ENCODE data around the gene NCKAP5.

NCKAP5 gene

GRCh38 chr2:133326652-133327397, 241.4 kb downstream of the NCKAP5 start:
- in situ Hi-C loops (cut with HindIII; ENCODE audit: low sequenced_read_pairs) = no loop called here
- no peak overlapping the region for H3K4me3 ChIP-seq (ENCODE audit: low read depth, low read length)
- DNase-seq (ENCODE audit: low read depth) = no peak
- no peak for TF ChIP-seq CTCF (IDR thresholded peaks at IDR 0.05; ENCODE audit: low read depth, low read length, missing control alignments)

GRCh38 chr2:133324150-133324561, 244.1 kb downstream of the NCKAP5 start:
- H3K4me3 ChIP-seq (ENCODE audit: low read depth, low read length) = no peak overlapping the region
- in situ Hi-C loops (cut with HindIII; ENCODE audit: low sequenced_read_pairs) = loop anchor here (5.0 kb wide), 1 partner anchor 68 kb away; no protein-coding TSS in a partner anchor
- no peak for TF ChIP-seq CTCF (IDR thresholded peaks at IDR 0.05; ENCODE audit: low read depth, low read length, missing control alignments)
- peak; percentile 20 for DNase-seq (ENCODE audit: low read depth)

GRCh38 chr2:133322909-133323308, 245.4 kb downstream of the NCKAP5 start:
- H3K4me3 ChIP-seq (ENCODE audit: low read depth, low read length) = no peak overlapping the region
- DNase-seq (ENCODE audit: low read depth) = no peak
- TF ChIP-seq CTCF (IDR thresholded peaks at IDR 0.05; ENCODE audit: low read depth, low read length, missing control alignments) = no peak
- in situ Hi-C loops (cut with HindIII; ENCODE audit: low sequenced_read_pairs) = loop anchor here (5.0 kb wide), 1 partner anchor 69 kb away; no protein-coding TSS in a partner anchor

GRCh38 chr2:133317178-133317577, 251.1 kb downstream of the NCKAP5 start:
- in situ Hi-C loops (cut with HindIII; ENCODE audit: low sequenced_read_pairs) = no loop called here
- no peak overlapping the region for H3K4me3 ChIP-seq (ENCODE audit: low read depth, low read length)
- DNase-seq (ENCODE audit: low read depth) = no peak
- no peak for TF ChIP-seq CTCF (IDR thresholded peaks at IDR 0.05; ENCODE audit: low read depth, low read length, missing control alignments)

DNA sequence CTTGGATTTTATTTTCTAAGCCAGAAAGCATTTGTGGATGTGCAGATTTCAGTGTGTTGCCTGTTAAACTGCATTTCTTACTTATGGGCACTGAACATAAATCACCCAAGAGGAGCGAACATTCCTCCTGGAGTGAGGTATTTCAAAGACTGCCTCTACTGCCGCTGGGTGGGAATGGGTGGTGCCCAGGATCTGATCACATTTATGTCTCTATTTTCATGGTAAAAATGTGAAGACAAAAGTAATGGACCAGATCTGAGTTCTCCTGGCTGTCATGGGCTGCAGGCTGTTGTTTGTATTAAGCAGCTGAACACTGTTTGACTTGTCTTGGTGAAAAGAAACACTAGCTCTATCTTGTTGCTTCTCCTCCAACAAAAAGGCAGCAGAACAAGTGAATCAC, 251.7 kb downstream of the NCKAP5 start:
- DNase-seq (ENCODE audit: low read depth) = no peak
- no peak for TF ChIP-seq CTCF (IDR thresholded peaks at IDR 0.05; ENCODE audit: low read depth, low read length, missing control alignments)
- in situ Hi-C loops (cut with HindIII; ENCODE audit: low sequenced_read_pairs) = no loop called here
- H3K4me3 ChIP-seq (ENCODE audit: low read depth, low read length) = no peak overlapping the region

DNA sequence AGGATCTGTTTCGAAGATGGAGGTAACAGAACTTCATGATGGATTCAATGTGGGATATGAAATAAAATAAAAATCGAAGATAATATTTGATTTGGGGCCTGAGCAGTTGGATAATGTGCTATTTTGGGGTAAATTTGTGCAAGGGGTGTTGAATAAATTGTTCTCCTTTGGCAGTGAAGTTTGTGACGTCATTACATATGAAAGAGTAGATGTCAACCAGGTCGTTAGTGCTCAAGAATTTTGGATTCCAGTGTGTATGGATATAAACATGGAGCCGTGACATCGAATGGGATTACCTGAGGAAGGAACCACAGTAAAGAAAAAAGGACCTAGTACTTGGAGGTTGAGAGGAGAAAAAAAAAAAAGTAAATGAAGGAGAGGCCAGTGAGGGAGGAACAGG, 253.0 kb downstream of the NCKAP5 start:
- no peak for TF ChIP-seq CTCF (IDR thresholded peaks at IDR 0.05; ENCODE audit: low read depth, low read length, missing control alignments)
- no peak for DNase-seq (ENCODE audit: low read depth)
- in situ Hi-C loops (cut with HindIII; ENCODE audit: low sequenced_read_pairs) = no loop called here
- H3K4me3 ChIP-seq (ENCODE audit: low read depth, low read length) = no peak overlapping the region
